HG03196 (cell line): ENCODE results near the gene PAF1.
"Not testable (repeated sequence)": the region's sequence is repeated elsewhere in the genome, so short reads cannot be mapped to it uniquely, and the experiment has no call there.

Source experiments
- ATAC-seq: cut with Tn5 transposase; IDR thresholded peaks from one replicate; pipeline ENCODE4 v1.9.1; 2021; ENCODE audit not compliant: unreplicated experiment

PAF1 gene

DNA sequence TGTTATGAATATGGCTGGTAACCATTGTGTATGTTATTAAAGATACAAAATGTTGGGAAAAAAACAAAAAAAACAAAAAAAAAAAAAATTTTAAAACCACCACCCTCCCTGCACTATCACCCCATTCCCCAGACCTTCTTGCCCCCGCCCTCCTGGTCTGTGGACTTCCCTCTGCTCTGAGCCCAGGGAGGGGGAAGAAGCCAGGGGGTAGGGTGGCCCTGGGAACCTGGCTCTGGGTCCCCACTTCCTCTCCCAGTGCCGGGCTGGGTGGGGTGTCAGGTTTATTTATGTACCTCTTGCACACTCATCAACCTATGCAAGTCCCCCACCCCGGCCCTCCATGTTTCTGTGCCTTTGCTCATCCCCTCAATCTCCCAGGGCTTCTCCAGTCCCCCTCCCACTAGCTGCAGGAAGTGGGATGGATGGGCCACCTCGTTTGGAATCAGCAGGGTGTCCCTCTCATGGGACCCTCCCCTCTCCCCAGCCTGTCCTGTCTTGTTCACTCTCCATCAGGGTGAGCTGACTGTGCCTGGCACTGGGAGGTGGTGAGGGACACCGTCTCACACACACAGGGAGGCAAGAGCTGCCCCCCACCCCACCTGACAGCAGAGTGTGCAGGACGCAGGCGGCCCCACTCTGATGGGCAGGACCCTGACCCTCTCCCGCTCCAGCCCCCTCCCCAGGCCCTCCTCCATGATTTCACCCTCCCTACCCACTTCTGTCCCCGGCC lies 5.9 kb downstream of the PAF1 start:
- no peak for ATAC-seq

DNA sequence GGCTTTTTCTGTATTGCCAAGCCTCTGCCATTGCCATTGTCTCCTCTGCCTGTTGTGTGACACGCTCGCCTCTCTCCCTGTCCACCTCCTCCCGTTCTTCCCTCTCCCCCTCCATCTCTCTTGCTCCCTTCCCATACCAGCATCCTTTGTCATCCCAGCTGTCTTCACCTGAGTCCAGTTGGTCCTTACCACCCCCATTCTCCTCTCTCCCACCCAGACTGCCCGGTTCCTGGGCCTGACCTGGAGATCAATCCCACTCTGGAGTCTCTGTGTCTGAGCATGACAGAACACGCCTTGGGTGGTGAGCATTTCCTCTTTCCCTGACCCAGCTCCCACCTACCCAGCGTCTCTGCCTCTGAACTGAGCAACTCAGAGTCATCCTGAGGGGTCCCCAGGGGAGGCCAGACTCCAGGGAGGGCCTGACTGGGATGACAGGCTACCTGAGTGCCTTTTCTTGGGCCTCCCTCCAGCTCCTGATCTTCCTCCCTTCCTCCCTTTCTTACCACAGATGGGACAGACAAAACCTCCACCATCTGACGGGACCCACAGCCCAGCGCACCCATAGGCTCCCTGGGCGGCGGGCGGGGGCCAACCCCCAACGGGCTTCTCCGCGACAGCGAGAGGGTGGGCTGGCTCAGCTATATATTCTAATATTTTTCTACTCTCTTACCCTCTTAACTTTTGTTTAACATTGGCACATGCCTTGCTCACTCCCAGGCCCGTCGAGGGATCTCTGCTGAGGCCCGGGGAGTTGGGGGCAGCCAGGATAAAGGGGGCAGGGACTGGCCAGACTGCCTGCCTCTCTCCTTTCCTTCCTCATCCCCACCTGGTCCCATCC lies 7.7 kb downstream of the PAF1 start:
- no peak for ATAC-seq

DNA sequence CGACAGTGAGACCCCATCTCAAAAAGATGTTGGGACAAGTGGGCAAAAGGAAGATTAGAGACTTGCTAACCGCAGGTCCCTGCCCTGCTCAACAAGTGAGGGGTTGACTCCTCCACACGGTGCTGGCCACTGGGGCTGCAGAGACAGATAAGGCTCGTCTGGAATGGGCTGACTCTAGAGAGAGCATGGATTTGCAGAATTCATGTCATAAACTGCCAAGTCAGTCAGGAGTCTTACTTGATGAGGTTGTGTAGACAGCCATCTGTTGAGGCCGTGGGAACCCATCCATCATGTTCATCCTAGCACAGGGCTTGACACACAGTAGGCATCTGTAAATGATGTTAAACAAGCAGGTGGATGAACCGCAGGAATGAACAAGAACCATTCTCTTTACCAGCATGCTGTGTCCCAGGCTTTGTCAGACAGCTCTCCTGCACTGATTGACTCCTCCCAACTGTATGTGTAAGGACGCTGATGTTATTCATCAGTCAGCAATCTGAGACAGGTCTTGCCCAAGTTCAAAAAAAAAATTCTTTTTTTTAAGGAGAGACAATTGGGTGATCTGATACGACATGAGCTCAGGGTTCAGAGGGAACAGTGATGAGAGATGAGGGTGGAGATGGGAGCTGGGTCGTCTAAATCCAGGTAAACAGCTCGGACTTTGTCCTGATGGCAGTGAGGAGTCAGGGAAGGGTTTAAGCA lies 8.8 kb downstream of the PAF1 start:
- ATAC-seq: no peak

DNA sequence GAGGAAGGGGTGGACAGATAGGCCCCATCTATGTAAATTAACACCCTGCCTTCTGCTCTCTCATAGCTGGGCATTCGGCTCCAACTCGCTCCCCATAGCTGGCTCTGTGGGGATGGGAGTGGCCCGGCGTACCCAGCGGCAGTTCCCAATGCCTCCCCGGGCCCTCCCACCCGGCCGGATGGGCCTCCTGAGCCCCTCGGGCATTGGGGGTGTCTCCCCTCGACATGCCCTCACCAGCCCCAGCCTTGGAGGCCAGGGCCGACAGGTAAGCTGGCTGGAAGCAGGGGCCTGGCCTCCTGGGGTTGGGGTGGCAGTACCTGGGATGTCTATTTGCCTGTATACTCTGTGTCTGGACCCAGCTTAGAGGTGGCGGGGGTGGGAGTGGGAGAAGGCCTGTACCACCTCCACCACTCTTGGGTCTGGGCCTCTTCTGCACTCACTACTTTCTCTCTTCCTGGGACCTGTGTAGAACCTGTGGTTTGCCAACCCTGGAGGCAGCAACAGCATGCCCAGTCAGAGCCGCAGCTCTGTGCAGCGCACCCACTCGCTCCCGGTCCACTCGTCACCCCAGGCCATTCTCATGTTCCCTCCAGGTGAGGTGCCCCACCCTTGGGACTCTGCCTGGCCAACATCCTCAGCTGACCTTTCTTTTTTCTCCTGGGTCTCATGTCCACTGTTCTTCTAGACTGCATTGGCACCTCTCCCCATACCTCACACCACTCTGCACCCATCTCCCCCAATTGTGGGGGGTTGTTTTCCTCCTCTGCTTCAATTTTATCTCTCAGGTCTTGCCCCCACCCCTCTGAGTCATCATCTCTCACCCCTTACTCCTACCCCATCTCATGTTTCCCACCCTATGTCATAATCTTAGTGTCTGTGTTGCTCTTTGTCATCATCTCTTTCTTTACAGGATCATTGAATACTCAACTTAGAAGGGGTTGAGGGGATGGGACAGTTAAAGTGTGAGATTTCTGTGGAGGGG lies 10.1 kb downstream of the PAF1 start:
- no peak for ATAC-seq

DNA sequence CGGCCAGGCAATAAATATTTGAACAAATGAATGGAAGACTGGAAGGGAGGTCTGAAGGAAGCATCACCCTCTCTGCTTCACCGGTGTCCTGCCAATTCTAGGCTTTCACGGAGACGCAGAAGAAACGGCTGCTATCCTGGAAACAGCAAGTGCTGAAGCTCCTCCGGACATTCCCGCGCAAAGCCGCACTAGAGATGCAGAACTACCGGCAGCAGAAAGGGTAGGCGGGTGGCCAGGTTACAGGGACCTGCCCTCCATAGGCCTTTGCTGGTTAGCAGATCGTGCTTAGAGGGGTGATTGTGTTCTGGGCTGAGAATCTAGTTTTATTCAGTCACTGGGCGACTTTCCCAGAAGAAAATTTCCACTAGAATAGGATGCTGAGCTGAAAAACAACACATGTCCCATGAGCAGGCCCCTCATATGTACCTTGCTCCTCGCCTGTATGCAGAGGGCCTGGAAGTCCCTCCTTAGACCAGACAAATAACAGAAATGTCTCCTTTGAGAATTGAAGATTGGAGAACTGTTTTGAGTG lies 11.0 kb downstream of the PAF1 start:
- no peak for ATAC-seq

DNA sequence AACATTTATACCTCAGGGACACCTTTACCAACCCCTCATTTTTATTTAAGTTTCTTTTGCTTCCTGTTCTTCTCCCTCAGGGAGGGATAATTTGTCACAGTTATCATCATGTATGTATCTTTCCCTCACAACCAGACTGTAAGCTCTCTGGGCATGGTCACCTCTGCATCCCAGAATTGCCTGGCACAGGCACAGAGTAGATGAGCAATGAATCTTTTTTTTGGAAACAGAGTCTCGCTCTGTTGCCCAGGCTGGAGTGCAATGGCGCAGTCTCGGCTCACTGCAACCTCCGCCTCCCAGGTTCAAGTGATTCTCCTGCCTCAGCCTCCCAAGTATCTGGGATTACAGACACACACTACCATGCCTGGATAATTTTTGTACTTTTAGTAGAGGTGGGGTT lies 11.5 kb downstream of the PAF1 start:
- ATAC-seq: not testable (repeated sequence)

DNA sequence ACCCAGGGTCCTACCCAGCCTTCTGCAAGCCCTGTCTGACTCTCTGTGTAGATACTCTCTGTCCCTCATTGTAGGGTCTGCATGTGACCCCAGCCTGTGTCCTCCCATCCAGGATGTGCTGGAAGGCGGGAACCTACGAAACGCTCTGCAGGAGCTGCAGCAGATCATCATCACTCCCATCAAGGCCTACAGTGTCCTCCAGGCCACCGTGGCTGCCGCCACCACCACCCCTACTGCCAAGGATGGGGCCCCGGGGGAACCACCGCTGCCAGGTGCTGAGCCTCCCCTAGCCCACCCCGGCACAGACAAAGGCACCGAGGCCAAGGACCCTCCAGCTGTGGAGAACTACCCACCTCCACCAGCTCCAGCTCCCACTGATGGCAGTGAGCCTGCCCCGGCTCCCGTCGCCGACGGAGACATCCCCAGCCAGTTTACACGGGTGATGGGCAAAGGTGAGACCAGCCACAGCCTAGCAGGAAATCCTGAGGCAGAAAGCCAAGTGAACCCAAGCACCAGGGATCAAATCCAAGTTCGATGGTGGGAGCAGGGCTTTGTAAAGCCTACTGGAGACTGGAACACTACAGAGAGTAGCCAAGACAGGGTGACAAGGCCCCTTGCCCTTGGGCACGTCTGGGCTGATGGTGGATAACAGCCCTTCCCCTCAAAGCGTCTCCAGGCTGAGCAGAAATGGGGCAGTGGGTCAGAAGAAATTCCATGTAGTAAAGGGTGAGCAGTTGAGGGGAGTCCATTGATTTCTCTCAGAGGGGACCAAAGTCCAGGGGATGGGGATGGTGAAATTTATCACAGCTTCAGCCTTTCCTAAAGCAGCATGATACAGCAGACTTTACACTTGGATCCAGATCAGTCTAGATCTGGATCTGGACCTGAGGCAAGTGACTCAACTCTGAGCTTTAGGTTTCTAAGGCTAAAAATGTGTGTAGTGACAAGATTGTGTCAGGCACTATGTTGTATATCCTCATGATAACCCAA lies 13.2 kb downstream of the PAF1 start:
- no peak for ATAC-seq

DNA sequence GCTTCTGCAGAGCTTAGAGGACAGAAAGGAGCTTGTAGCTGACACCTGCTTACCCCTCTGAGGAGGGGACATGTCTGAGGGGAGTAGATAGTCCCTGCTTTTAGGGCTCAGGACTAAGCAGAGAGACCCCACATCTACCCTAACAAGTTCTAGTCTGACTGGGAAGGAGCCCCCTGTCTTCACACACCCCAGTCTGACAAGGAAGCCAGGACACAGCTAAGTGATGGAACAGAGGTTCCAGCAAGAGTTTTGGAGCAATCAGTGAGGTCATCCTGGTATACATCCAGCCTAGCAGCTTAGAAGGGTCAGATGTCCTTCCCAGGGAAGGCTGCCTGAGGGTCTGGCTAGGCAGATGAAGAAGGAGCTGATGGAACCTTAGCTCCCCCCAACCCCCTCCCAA lies 15.0 kb downstream of the PAF1 start:
- ATAC-seq: no peak

DNA sequence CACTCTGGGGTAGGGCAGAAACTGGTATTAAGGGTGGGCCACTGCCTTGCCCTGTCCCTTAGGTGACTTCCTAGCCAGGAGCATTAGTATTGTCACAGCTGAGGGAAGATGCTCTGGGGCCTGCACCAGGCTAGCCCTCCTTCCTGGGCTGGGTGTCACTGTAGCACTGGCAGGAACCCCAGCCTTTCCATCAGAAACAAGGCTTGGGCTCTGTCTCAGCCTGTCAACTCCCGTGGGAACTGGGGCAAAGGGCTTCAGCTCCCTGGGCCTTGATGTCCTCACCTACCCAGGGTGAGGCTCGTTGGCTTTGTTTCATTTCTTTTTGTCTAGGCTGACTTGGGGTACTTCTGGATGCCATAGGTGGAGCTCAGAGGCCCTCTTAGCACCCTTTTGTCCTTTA lies 18.0 kb downstream of the PAF1 start:
- ATAC-seq: no peak

DNA sequence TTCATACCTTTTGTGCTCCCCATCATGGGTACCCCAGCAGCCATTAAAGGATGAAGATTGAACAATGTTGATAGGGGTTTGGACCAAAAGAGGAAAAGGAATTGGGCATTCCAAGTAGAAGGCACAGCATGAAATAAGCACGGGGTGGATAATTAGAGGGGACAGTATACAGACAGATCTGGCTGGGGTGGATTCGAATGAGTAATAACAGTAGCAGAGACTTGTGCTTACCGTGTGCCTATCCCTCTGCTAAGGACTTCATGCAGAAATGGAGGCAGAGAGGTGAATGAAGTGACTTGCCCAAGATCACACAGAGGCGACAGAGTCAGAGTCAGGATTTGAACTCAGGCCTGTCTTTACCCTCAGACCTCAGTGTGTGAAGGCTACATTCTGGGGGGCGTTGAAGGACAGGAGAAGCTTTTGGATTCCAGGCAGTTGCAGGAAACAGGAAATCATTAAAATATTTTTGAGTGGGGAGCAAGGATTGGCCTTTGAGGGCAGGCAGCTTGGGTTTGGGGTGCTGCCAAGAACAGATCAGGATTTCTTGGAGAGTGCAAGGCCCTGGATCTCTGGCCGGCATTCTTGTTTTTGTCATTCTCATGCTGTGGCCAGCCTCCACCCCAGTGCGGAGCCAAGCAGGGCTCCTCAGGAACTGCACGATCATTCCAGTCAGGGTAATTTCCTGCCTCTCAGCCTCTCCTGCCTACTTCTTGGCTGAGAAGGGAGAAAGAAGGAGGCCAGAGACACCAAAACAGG lies 18.7 kb downstream of the PAF1 start:
- no peak for ATAC-seq

DNA sequence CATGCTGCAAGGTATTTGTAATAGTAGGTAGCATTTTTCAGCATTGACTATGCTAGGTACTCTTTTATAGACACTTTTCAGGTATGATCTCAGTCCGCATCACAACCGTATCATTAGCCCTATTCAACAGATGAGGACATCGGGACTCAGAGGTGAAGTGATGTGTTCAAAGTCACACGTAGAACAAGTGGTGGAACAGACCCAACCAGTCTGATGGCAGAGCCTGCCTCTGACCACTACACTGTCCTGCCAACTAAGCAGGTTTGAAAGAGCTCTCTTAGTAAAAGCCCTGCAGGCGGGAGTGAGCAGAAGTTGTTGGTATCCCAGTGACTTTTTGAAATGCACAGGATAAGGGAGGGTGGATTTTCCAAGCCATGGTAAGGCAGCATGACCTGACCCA lies 20.2 kb downstream of the PAF1 start:
- ATAC-seq: no peak

DNA sequence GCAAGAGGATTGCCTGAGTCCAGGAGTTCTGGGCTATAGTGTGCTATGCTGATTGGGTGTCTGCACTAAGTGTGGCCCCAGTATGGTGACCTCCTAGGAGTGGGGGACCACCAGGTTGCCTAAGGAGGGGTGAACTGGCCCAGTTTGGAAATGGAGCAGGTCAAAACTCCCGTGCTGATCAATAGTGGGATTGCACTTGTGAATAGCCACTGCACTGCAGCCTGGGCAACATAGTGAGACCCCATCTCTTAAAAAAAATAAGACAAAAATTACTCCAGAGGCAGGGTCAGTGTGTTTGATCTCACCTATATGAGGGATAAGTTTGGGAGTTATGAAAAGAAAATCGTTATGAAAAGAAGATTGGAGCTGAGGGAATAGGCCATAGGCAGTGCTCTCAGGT lies 21.7 kb downstream of the PAF1 start:
- ATAC-seq: no peak

DNA sequence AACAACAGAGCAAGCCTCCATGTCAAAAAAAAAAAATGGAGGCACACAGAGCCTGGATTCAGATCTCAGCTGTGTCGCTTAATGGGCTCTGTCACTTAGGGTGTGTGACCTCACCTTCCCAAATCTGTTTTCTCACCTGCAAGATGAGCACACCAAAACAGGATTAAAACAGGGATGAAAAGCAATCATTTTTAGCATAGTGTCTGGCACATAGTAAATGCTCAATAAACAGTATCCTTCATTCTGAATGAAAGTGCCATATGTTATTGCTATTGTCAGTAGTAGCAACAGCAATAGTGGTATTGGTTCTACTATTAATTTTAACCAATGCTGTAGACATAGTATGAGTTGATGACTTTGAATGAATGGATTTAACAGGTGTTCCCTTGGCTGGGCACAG lies 25.4 kb downstream of the PAF1 start:
- no peak for ATAC-seq

DNA sequence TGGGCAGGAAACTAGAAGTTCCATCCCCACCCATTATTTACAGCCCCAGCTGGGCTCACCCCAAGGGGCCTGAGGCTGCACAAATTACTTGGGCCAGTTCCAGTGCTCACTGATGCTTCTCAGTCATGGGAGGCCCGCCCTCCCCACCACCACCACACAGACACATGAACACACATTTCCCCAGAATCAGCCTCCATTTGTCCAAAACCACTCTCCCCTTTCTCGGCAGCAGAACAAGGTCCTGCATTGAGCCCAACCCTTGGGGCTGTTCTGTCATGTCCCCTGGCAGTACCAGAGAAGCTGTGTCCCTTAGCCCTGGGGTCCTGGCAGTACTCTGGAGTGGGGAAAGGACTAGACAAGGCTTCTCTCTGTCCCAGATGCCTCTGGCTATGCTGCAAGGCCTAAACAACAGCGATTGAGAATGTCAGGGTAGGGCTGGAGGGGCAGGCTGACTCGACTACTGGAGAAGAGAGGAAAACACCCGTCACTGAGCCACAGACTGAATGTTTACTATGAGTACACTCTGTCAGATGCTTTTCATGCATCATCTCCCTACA lies 26.9 kb downstream of the PAF1 start:
- no peak for ATAC-seq

DNA sequence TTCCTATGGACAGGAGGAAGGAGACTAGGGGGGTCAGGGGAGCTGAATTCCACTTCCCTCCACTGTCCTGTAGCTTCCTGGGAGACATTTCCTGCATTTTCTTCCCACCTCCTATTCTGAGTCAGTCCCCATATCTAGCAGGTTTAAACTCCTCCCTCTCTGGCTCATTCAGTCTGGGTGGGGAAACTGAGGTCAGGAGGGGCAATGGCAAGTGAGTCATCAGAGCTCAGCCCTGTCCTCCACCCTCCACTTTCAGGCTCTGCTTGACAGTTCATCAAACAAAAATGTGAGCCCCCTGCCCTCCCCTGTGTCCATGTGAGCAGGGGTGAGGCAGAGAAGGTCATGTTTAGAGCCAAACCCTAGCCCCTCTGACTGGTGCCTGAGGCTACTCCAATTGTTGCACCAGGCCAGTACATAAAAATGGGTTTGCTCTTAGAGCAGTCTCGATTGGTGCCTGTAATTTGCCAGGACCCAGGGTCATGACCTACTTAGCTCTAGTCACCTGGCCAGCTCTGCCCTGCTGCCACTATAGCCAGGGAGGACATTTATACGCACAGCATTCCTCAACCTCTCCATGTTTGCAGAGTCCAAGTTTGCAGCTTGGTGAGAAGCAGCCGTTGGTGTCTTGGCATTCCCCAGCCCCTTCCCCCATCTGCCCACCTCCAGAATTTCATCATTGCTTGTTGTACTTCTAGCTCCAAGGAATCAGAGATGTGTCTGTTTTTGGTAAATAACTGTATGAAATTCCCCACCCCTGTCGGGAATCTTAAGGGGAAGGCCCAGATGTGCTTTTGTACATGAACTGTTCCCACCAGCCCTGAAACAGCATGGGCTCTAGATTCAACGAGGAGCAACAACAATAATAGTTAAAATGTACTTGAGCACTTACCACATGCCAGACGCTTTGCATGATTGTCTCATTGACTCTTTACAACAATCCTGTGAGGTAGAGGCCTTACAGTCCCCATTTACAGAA lies 27.9 kb downstream of the PAF1 start:
- no peak for ATAC-seq

DNA sequence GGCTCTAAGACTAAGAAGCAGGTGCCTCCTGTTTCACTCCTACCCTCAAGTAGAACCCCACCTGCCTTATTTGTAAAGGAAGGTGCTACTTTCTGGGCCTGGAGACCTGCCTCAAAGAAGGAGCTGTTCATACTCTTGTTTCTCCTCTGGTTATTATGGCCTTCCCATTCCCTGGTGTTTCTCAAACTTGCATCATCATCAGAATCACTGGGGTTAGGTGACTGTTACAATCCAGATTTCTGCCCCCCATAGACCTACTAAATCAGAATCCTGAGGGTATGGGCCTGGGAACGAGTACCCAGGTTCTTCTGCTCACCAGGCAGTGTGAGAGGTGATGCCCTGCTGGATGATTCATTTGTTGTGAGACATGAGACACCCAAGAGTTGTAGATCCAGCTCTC lies 30.3 kb downstream of the PAF1 start:
- ATAC-seq: no peak

DNA sequence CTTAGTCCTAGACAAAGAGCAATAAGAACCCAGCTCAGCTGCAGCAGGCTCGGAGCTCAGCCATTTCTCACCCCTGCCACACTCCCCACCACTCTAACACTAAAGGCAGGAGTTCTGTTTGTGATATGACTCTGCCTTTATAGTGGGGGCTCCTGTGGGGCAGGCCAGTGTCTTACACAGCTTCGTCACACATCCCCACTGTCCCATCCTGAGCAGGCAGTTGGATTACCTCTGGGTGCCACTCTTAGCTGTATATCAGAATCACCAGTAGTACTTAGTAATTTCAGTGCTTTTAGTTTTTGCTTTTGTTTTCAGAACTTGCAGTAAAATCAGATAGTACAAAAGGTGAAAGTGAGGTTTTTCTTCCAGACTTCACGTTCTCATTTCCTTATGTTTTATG lies 31.9 kb downstream of the PAF1 start:
- no peak for ATAC-seq
